HG03095 (cell line): ENCODE measurements around the gene IQSEC2.
A peak's percentile ranks its signal among the peaks of the same experiment; 100 is the strongest.

Experiments
- ATAC-seq: cut with Tn5 transposase; IDR thresholded peaks from one replicate; pipeline ENCODE4 v1.9.1; 2021; ENCODE audit warnings: moderate library complexity; ENCODE audit not compliant: unreplicated experiment

Gene IQSEC2

GRCh38 chrX:53246231-53246630 lies 35.2 kb downstream of the IQSEC2 start:
- no peak for ATAC-seq

GRCh38 chrX:53244610-53245009 lies 36.8 kb downstream of the IQSEC2 start:
- ATAC-seq = no peak

- no peak for ATAC-seq
Measured at GRCh38 chrX:53242310-53242709, 39.1 kb downstream of the IQSEC2 start.

- no peak for ATAC-seq
Measured at GRCh38 chrX:53241558-53241957, 39.8 kb downstream of the IQSEC2 start.

- no peak for ATAC-seq
Measured at GRCh38 chrX:53239474-53239873, 41.9 kb downstream of the IQSEC2 start.

GRCh38 chrX:53237056-53237455 lies 44.3 kb downstream of the IQSEC2 start:
- no peak for ATAC-seq

- ATAC-seq = no peak
Measured at GRCh38 chrX:53236025-53236679, 45.2 kb downstream of the IQSEC2 start.

- no peak for ATAC-seq
Measured at GRCh38 chrX:53235566-53235965, 45.8 kb downstream of the IQSEC2 start.

- no peak for ATAC-seq
Measured at GRCh38 chrX:53234484-53234883, 46.9 kb downstream of the IQSEC2 start.

GRCh38 chrX:53233536-53233935 lies 47.8 kb downstream of the IQSEC2 start:
- ATAC-seq = no peak

GRCh38 chrX:53230116-53230515 lies 51.3 kb downstream of the IQSEC2 start:
- no peak for ATAC-seq

GRCh38 chrX:53227224-53227765 lies 54.1 kb downstream of the IQSEC2 start:
- no peak for ATAC-seq

- ATAC-seq = peak; percentile 65
Measured at GRCh38 chrX:53224860-53225797, 56.3 kb downstream of the IQSEC2 start, which contains the start of gene KDM5C. KDM5C (minus strand) TSS chrX:53225207; CDS start chrX:53224889, 318 bp downstream.

GRCh38 chrX:53223955-53224859 lies 57.2 kb downstream of the IQSEC2 start:
- ATAC-seq = peak; percentile 13

- ATAC-seq = no peak
Measured at GRCh38 chrX:53223068-53223693, 58.2 kb downstream of the IQSEC2 start.
